Erythroblast (primary cell): ENCODE measurements around the gene TBC1D9B.

Source experiments
- DNase-seq, 2 experiments: peaks; one replicate each; lab custom pipeline; 2025; lab: John Stamatoyannopoulos, UW
- GATA1 ChIP-seq: IDR thresholded peaks from 2 replicates; pipeline ENCODE4 v1.6.1; 2011; ENCODE audit warnings: low read depth, mild to moderate bottlenecking, control low read depth, low read length, moderate library complexity
- POLR2A ChIP-seq: IDR thresholded peaks from 2 replicates; pipeline ENCODE4 v1.6.1; 2011; ENCODE audit warnings: mild to moderate bottlenecking, low read length

Gene TBC1D9B

GRCh38 chr5:179864686-179865085 is 43.0 kb downstream of the TBC1D9B start:
- no peak for DNase-seq

GRCh38 chr5:179863449-179864085 is 44.1 kb downstream of the TBC1D9B start:
- DNase-seq: no peak
- no peak for TF ChIP-seq POLR2A
- no peak for TF ChIP-seq GATA1

More at GRCh38 chr5:179864686-179865085, 43.0 kb downstream of the TBC1D9B start:
- TF ChIP-seq POLR2A (no peak), GATA1 (no peak)

DNA sequence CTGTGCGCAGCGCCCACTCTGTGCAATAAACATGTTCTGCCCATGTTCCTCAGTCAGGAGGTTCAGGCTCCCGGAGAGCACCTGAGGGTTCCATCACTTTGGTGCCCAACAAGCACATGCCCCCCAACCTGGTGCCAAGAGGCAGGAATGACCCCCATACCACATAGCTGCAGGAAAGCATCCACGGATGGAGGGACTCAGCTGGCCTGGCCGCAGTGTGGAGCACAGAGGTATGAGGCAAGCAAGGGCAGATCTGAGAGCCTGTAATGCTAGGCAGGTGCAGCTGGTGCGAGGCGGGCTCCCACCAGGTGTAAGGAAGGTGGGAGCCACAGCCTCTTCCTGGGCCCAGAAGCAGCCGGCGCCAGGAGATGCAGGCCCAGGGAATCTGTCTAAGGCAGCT is 44.8 kb downstream of the TBC1D9B start:
- TF ChIP-seq GATA1: no peak
- no peak for TF ChIP-seq POLR2A
- DNase-seq: no peak

DNA sequence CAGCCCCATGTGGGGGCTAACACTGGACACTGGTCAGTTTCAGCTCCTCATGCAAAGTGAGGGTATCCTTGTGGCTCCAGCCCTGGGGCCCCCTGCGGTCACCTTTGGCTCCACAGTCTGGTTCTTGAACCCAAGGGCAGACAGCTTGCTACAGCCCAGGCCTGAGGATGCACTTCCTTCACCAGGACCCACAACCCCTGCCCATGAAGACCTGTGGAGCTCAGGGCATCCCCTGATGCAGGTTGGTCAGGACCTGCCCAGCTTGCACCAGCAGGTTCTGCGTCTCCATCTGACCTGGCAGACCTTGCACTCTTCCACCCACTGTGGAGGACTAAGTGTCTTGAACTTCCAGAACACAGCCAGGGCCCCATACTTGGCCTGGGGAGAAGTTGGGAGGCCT is 45.4 kb downstream of the TBC1D9B start:
- TF ChIP-seq GATA1 (no peak), POLR2A (no peak)
- no peak for DNase-seq

GRCh38 chr5:179860301-179860700 is 47.4 kb downstream of the TBC1D9B start:
- TF ChIP-seq POLR2A (no peak), GATA1 (no peak)
- DNase-seq: no peak

- peak; percentile 93 to 94 for DNase-seq
- TF ChIP-seq POLR2A (peak; percentile 46), GATA1 (no peak)
These were observed 48.9 kb downstream of the TBC1D9B start, which contains the start of gene MRNIP for GRCh38 chr5:179858586-179859427. Gene MRNIP (minus strand): TSS chr5:179858817. CDS start chr5:179858796, 21 bp downstream.

- peak; percentile 62 to 64 for DNase-seq
These were observed 49.5 kb downstream of the TBC1D9B start for GRCh38 chr5:179858241-179858585.

DNA sequence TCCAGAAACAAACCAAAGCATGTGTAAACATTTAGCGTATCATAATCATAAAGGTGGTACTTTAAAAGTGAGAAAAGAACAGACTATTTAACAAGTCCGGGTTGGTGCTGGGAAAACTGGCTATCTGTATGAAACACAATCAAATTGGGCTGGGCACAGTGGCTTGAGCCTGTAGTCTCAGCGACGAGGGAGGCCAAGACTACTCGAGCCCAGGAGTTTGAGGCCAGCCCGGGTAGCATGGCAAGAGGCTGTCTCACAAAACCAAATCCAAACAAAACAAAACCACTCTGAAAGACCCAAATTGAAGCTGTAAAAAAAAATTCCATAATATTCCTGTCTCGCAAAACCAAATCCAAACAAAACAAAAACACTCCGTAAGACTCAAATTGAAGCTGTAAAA is 53.3 kb downstream of the TBC1D9B start:
- TF ChIP-seq GATA1: no peak
- TF ChIP-seq POLR2A: no peak
- DNase-seq: no peak

More at GRCh38 chr5:179858241-179858585, 49.5 kb downstream of the TBC1D9B start:
- TF ChIP-seq GATA1: no peak
- TF ChIP-seq POLR2A: no peak

DNA sequence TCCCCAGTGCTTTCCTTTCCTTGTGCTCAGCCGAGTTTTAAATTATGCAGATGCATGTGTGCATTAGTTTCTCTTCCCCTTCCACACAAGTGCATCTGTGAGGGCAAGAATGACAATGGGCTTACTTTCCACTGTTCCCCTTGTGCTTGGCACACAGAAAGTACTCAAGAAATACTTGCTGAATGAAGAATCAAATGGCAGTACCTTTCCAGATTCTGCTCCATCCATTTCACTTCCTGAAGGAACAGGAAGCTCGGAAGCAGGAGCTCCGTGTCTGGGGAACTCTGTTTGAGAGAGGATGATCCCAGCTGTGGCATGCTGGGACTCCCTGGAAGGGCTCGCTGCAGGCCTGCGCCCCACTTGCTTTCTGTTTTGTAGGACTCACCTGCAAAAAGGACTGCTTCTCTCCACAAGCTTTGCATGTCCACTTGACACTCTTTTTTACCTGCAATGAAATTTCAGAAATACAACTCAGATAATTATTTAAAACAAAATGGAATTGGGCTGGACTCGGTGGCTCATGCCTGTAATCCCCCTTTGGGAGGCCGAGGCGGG is 54.6 kb downstream of the TBC1D9B start:
- DNase-seq: no peak
- no peak for TF ChIP-seq GATA1
- TF ChIP-seq POLR2A: no peak

DNA sequence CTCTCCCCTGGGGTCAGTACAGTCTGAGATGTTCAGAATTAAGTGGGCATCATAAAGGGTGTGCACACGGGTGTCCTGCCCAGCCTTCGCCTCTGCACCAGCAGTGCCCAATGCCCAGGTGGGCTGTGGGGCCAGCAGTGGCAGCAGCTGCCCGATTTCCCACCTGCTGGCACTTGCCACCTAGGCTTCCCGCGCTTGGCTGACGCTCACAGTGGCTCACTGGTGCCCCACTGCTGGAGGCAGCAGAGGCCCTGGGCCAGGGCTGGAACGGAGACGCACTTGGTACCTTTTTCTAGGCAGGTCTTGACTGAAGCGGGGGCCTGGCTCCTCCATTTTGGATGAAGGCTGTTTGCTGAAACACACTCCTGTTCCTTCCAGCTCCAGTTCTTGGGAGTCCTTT is 66.1 kb downstream of the TBC1D9B start:
- TF ChIP-seq POLR2A (no peak), GATA1 (no peak)
- no peak for DNase-seq

GRCh38 chr5:179840766-179841165 is 66.9 kb downstream of the TBC1D9B start:
- no peak for DNase-seq
- TF ChIP-seq POLR2A: no peak
- no peak for TF ChIP-seq GATA1

DNA sequence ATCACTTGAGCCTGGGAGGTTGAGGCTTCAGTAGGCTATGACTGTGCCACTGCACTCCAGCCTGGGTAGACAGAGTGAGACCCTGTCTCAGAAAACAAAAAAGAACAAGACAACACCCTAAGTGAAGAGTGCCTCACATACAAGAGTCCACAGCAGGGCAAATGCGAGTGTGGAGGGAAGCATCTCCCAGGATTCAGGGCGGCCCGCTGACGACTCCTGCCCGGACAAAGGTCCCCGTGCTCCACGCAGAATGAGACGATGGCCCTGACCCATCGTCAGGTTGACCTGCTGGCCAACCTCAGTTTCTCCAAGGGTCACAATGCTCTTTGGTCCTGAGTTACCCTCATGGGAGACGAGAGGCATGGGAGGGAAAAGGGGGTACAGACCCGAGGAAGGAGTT is 67.4 kb downstream of the TBC1D9B start:
- DNase-seq: no peak
- TF ChIP-seq GATA1 (no peak), POLR2A (no peak)

DNA sequence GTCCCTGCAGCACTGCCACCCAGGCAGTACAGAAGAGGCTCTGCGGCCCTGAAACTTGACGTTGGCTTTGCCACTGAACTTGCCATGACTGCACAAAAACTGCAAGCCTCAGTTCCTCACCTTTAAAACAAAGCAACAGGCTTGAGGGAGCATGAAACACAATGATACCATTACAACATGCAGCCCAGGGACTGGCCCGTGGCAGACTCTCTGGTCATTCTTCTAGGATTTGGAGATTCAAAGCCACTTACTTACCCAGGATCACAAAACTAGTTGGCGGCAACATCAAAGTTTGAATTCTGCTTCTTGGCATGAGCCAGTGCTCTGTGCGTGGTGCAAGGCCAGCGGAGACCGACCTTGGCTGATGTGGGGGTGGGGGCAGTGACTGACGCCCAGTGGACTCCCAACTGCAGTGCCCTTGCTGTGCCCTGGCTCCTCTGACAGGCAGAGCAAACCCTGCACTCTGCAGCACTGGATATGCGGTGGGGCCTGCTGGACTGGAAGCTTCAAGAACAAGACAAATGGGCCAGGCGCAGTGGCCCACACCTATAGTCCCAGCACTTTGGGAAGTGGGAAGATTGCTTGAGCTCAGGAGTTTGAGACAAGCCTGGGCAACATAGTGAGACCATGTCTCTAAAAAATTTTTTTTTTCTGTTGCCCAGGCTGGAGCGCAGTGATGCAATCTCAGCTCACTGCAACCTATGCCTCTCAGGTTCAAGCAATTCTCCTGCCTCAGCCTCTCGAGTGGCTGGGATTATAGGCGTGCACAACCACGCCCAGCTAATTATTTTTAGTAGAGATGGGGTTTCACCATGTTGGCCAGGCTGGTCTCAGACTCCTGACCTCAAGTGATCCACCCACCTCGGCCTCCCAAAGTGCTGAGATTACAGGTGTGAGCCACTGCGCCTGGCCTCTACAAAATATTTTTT is 68.1 kb downstream of the TBC1D9B start:
- DNase-seq: no peak
- TF ChIP-seq POLR2A (no peak), GATA1 (no peak)
